Ovary (tissue), 3 donors: Measurements from ENCODE around the gene KRTAP10-5.

Source experiments
- EP300 ChIP-seq: sonication (generic); formaldehyde crosslinking; IDR thresholded peaks from one replicate; pipeline ENCODE4 v1.6.1; 2017; ENCODE audit warnings: antibody characterized with exemption
- POLR2A ChIP-seq: fragments of 450-650 bp; IDR thresholded peaks from one replicate; pipeline ENCODE4 v1.6.1; 2017; ENCODE audit warnings: antibody characterized with exemption, mild to moderate bottlenecking, moderate library complexity
- TF ChIP-seq, protein P1 (sequence below), 3 donors: fragments of 450-650 bp in 2 of 3; fragments of 200-600 bp in 1 of 3; IDR thresholded peaks; one replicate each; pipeline versions ENCODE4 v1.5.1 to v1.8.0; 2016 to 2022; ENCODE audit warnings: antibody characterized with exemption in 3 of 3, mild to moderate bottlenecking in 1 of 3
- donor health status: DM: no; HTN: no; CAD: no.

DNA sequence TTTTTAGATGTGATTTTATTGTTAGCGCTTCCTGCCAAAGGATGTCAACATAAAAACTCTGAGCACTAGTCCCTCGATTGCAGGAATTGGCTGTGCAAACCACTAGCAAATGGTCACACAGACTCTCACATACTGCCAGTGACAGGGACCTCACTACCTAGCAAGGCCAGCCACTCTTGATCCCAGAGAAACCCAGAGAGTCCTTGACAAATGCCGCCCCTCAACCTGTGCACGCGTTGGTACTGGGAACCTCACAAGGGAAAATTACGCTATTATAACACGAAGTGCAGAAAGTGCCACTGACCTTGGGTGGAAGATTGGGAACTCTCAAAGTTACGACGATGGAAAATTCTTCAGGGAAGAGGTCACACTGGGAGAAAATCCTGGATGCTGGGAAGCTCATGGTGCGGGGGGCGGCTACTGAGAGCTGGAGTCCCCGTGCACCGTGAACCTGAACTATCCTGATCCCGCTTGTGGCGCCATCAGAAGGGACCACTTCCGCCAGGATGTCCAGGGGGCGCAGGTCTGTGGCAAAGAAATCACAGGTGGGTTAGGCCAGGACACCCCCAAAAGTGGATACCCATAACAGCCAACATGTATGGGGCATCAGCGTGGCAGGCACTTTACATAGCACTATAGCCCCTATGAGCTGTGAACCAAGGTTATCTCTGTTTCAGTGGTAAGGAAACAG is 12.8 kb downstream of the KRTAP10-5 start:
- TF ChIP-seq, protein P1, sequence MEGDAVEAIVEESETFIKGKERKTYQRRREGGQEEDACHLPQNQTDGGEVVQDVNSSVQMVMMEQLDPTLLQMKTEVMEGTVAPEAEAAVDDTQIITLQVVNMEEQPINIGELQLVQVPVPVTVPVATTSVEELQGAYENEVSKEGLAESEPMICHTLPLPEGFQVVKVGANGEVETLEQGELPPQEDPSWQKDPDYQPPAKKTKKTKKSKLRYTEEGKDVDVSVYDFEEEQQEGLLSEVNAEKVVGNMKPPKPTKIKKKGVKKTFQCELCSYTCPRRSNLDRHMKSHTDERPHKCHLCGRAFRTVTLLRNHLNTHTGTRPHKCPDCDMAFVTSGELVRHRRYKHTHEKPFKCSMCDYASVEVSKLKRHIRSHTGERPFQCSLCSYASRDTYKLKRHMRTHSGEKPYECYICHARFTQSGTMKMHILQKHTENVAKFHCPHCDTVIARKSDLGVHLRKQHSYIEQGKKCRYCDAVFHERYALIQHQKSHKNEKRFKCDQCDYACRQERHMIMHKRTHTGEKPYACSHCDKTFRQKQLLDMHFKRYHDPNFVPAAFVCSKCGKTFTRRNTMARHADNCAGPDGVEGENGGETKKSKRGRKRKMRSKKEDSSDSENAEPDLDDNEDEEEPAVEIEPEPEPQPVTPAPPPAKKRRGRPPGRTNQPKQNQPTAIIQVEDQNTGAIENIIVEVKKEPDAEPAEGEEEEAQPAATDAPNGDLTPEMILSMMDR (IDR thresholded peaks at IDR 0.05), result no peak
- TF ChIP-seq EP300 (no peak), POLR2A (no peak)
